Liver (tissue), 9 donors: ENCODE results near the gene ALDH3B2. TPM values are rescaled to one million over a fixed set of nuclear protein-coding genes. Genes with fewer than 3 reads are reported as not detected.

Experiments used
- DNase-seq: peaks from one replicate; pipeline ENCODE4 v3.0.0-alpha.2; 2017; ENCODE audit warnings: low spot score
- H3K27ac ChIP-seq, 2 donors: one replicate each; pipeline ENCODE4 v1.7.0; 2013; ENCODE audit warnings: inconsistent platforms in 2 of 2, low read length in 2 of 2, control low read depth in 1 of 2, low read depth in 1 of 2, mild to moderate bottlenecking in 1 of 2
- H3K27me3 ChIP-seq, 4 donors: one replicate each; pipeline versions ENCODE4 v1.6.1 to v1.7.0; 2013; ENCODE audit warnings: low read length in 3 of 4, inconsistent platforms in 1 of 4, mild to moderate bottlenecking in 1 of 4, moderate library complexity in 1 of 4; ENCODE audit not compliant: control insufficient read depth in 4 of 4, insufficient read depth in 4 of 4
- H3K36me3 ChIP-seq, 4 donors: one replicate each; pipeline versions ENCODE4 v1.6.1 to v1.7.0; 2013; ENCODE audit warnings: low read length in 3 of 4, mild to moderate bottlenecking in 3 of 4, low read depth in 1 of 4, moderate library complexity in 1 of 4; ENCODE audit not compliant: control insufficient read depth in 4 of 4, insufficient read depth in 3 of 4
- H3K4me1 ChIP-seq, 4 donors: one replicate each; pipeline versions ENCODE4 v1.6.1 to v1.7.0; 2013; ENCODE audit warnings: low read length in 3 of 4, mild to moderate bottlenecking in 3 of 4, moderate library complexity in 1 of 4; ENCODE audit not compliant: control insufficient read depth in 4 of 4, insufficient read depth in 4 of 4
- H3K4me3 ChIP-seq, 3 donors: one replicate each; pipeline versions ENCODE4 v1.6.1 to v1.7.0; 2013; ENCODE audit warnings: low read length in 3 of 3, control low read depth in 1 of 3, low read depth in 1 of 3, mild to moderate bottlenecking in 1 of 3
- H3K9ac ChIP-seq, 2 donors: one replicate each; pipeline ENCODE4 v1.7.0; 2013; ENCODE audit warnings: low read length in 2 of 2, mild to moderate bottlenecking in 2 of 2, moderate library complexity in 2 of 2, control low read depth in 1 of 2, low read depth in 1 of 2
- H3K9me3 ChIP-seq, 4 donors: one replicate each; pipeline versions ENCODE4 v1.6.1 to v1.7.0; 2013; ENCODE audit warnings: low read length in 3 of 4; ENCODE audit not compliant: control insufficient read depth in 4 of 4
- FOXA1 ChIP-seq: IDR thresholded peaks from 2 replicates; pipeline ENCODE4 v1.6.1; 2016; ENCODE audit warnings: antibody characterized with exemption
- FOXA2 ChIP-seq: IDR thresholded peaks from 2 replicates; pipeline ENCODE4 v1.6.1; 2016; ENCODE audit warnings: antibody characterized with exemption
- NR2F2 ChIP-seq: IDR thresholded peaks from 2 replicates; pipeline ENCODE4 v1.6.1; 2016; ENCODE audit warnings: antibody characterized with exemption
- RAD21 ChIP-seq, 2 donors: IDR thresholded peaks; 2 replicates each; pipeline ENCODE4 v1.6.1; 2016; ENCODE audit warnings: antibody characterized with exemption in 2 of 2, mild to moderate bottlenecking in 2 of 2
- RXRA ChIP-seq, 2 donors: IDR thresholded peaks; 2 replicates each; pipeline ENCODE4 v1.6.1; 2017 to 2018; ENCODE audit warnings: antibody characterized with exemption in 2 of 2, mild to moderate bottlenecking in 1 of 2
- SP1 ChIP-seq: IDR thresholded peaks from 2 replicates; pipeline ENCODE4 v1.6.1; 2018; ENCODE audit warnings: antibody characterized with exemption, mild to moderate bottlenecking
- TAF1 ChIP-seq: conservative IDR thresholded peaks from 2 replicates; pipeline ENCODE4 v1.6.1; 2016; ENCODE audit warnings: antibody characterized with exemption, mild to moderate bottlenecking
- YY1 ChIP-seq: IDR thresholded peaks from 2 replicates; pipeline ENCODE4 v1.6.1; 2016; ENCODE audit warnings: antibody characterized with exemption, mild to moderate bottlenecking
- WGBS: extraction: QIAGEN DNeasy Blood & Tissue Kit; methylation state at CpG from one replicate; pipeline ENCODE4 v1.1.7; 2013; 5-methylcytosine and 5-hydroxymethylcytosine counted together
- polyA plus RNA-seq, 2 donors: library from polyadenylated mRNA; stranded (reverse) in 1 of 2; unstranded in 1 of 2; fragments of 200-250 nt in 1 of 2; fragments of >200 nt in 1 of 2; fragmentation: Nextera tagmentation in 1 of 2; extraction: Ambion mirVana in 1 of 2; gene quantifications; one replicate each; pipeline versions ENCODE4 v1.2.1 to v1.2.3, GENCODE V29; 2013 to 2015
- total RNA-seq, 2 donors: library from RNA; depleted of rRNA; stranded (reverse); fragments of >200 nt; gene quantifications; one replicate each; pipeline ENCODE4 v1.2.3, GENCODE V29; 2014
- TF ChIP-seq, protein P1 (sequence below): fragments of 150-350 bp; IDR thresholded peaks from 2 replicates; pipeline ENCODE4 v1.5.1; 2017; ENCODE audit warnings: improper control_type of control experiment, low read depth, low read length; ENCODE audit not compliant: missing input control
- TF ChIP-seq, protein P2 (sequence below): IDR thresholded peaks from 2 replicates; pipeline ENCODE4 v1.6.1; 2016; ENCODE audit warnings: antibody characterized with exemption
- TF ChIP-seq, protein P3 (sequence below): IDR thresholded peaks from 2 replicates; pipeline ENCODE4 v1.6.1; 2016; ENCODE audit warnings: antibody characterized with exemption
- donor health status: healthy.
- donor health status: healthy.
- donor health status: healthy.
- donor health status: healthy.
- donor health status: healthy.

ALDH3B2 gene
- total and polyA plus RNA-seq, 4 donors, result not detected

DNA sequence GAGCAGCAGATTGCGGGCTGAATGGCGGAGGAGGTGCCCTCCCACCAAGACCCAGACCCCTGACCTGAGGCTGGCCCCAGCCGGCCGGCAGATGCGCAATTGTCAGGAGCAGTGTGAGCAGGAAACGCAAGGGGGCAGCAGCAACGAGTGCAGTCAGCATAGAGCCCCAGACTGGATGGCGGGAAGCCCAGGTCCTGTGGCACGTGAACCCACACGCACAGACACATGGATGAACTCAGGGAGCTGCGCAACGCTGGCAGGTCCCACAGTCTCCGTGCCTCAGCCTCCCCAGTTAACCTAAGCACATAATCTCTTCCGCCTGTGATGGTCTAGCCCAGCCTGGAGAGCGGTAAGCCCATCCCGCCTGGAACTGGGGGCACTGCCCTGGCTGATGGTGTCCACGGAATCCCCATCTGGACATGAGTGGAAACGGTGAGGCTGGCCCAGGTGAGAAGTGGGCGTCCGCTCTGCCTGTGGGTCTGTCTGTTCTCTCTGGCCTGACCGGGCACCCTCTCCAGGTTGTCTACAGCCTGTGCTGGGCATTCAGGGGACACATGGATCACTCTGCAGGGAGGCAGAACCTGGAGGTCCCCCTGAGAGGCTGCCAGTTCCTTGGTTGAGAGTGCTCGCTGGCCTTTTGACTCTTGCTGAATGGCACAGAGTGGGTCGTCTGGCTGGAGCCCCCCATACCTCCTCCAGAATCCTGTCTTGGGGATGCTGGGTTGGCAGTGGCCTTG, 34.2 kb downstream of the ALDH3B2 start:
- peak; percentile 60 for DNase-seq
- TF ChIP-seq, protein P1, sequence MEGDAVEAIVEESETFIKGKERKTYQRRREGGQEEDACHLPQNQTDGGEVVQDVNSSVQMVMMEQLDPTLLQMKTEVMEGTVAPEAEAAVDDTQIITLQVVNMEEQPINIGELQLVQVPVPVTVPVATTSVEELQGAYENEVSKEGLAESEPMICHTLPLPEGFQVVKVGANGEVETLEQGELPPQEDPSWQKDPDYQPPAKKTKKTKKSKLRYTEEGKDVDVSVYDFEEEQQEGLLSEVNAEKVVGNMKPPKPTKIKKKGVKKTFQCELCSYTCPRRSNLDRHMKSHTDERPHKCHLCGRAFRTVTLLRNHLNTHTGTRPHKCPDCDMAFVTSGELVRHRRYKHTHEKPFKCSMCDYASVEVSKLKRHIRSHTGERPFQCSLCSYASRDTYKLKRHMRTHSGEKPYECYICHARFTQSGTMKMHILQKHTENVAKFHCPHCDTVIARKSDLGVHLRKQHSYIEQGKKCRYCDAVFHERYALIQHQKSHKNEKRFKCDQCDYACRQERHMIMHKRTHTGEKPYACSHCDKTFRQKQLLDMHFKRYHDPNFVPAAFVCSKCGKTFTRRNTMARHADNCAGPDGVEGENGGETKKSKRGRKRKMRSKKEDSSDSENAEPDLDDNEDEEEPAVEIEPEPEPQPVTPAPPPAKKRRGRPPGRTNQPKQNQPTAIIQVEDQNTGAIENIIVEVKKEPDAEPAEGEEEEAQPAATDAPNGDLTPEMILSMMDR, result peak; percentile 76
- TF ChIP-seq RXRA (IDR thresholded peaks at IDR 0.05) (peak in 1 of 2 donors; percentile 53), NR2F2 (no peak), RAD21 (IDR thresholded peaks at IDR 0.05) (peak; percentile 71 to 82)
- WGBS, result 46% methylated on average over 23 of the region's 23 CpGs
- Histone ChIP-seq H3K36me3 (peaks cover 0 to 6% (median 0%) of the 10 kb centered on the region in 4 donors), H3K27ac (no peak overlapping the region), H3K4me1 (peaks cover 0 to 5% (median 3%) of the 10 kb centered on the region in 4 donors), H3K9ac (no peak overlapping the region), H3K27me3 (no peaks in the 10 kb centered on the region), H3K4me3 (no peak overlapping the region), H3K9me3 (no peaks in the 10 kb centered on the region)

DNA sequence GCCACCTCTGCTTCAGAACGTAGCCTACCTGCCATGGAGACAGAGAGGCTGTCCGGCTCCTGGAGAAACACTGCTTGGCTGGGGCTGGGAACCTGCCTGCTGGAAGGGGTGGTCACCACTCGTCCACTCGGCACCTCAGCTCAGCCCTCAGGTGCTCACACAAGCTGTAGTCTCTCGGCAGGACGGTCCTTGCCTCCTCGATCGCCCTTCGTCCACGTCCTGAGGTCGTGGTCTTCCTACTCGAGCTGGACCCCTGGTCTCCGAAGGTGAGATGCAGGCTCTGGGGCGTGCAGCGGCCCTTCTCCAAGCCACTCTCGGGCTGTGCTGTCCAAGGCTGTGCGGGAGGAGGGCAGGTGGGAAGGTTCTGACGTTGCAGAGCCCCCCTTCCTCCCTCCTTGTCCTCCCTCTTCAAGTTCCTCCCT, 35.0 kb downstream of the ALDH3B2 start, which contains the start of gene TBX10:
TSS of gene TBX10 (minus strand) at position 326 of the 422 bp plus-strand sequence. CDS start at position 35, 291 bp downstream.
- Histone ChIP-seq H3K27me3 (no peaks in the 10 kb centered on the region), H3K36me3 (peaks cover 0 to 6% (median 0%) of the 10 kb centered on the region in 4 donors), H3K27ac (no peak within 1 kb of the TSS), H3K4me1 (peaks cover 0 to 5% (median 3%) of the 10 kb centered on the region in 4 donors), H3K9me3 (no peaks in the 10 kb centered on the region), H3K4me3 (no peak within 1 kb of the TSS), H3K9ac (no peak within 1 kb of the TSS)
- no peak for DNase-seq
- TF ChIP-seq TAF1 (no peak), FOXA2 (no peak), YY1 (no peak), SP1 (no peak), FOXA1 (no peak)
- TF ChIP-seq, protein P1, result no peak
- TF ChIP-seq, protein P2, sequence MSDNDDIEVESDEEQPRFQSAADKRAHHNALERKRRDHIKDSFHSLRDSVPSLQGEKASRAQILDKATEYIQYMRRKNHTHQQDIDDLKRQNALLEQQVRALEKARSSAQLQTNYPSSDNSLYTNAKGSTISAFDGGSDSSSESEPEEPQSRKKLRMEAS, result no peak
- TF ChIP-seq, protein P3, sequence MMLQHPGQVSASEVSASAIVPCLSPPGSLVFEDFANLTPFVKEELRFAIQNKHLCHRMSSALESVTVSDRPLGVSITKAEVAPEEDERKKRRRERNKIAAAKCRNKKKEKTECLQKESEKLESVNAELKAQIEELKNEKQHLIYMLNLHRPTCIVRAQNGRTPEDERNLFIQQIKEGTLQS, result no peak
- 86% methylated on average over 18 of the region's 18 CpGs for WGBS
